ENCODE data around the gene MMP23B.

- no peak for TF ChIP-seq CTCF (IDR thresholded peaks at IDR 0.05; ENCODE audit: borderline replicate concordance, extremely low read depth, low read length, poor library complexity, severe bottlenecking)
- no peak for TF ChIP-seq EZH2 (IDR thresholded peaks at IDR 0.05; ENCODE audit: borderline replicate concordance, low read depth, low read length, severe bottlenecking)
Observed at GRCh38 chr1:1680031-1680911, 48.3 kb downstream of the MMP23B start.
